Stimulated activated CD8-positive, alpha-beta memory T cell treated with anti-CD3 and anti-CD28 coated beads, Interleukin-2, amount 100 ng/mL, for 48 hours (primary cell): ENCODE data around the gene SP100.
"Not testable (repeated sequence)": the region's sequence is repeated elsewhere in the genome, so short reads cannot be mapped to it uniquely, and the experiment has no call there.

Experiments used
- DNase-seq, 2 donors: peaks; one replicate each; pipeline ENCODE4 v3.0.0-alpha.2; 2020; ENCODE audit warnings: low read depth in 2 of 2

Gene SP100

GRCh38 chr2:230419181-230419580 is 3.2 kb downstream of the SP100 start:
- no peak for DNase-seq

DNA sequence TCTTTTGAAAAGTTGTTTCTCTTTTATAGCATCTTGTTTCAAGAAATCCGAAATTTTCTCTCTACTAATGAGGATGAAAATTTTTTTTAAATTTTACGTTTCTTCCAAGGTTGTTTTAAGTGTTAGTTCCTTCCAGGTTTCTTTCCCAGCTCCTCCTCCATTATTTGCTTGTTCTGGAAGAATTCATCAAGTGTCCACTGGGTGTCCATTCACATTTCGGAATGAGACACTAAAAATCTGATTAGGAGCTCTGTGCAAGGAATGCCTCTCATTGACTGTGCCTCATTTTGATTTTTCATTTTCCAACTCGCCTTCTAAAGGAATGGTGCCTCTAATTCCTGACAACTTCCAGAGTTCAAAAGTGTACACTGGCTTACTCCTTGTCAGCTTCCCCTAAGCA is 6.1 kb downstream of the SP100 start:
- DNase-seq: no peak

DNA sequence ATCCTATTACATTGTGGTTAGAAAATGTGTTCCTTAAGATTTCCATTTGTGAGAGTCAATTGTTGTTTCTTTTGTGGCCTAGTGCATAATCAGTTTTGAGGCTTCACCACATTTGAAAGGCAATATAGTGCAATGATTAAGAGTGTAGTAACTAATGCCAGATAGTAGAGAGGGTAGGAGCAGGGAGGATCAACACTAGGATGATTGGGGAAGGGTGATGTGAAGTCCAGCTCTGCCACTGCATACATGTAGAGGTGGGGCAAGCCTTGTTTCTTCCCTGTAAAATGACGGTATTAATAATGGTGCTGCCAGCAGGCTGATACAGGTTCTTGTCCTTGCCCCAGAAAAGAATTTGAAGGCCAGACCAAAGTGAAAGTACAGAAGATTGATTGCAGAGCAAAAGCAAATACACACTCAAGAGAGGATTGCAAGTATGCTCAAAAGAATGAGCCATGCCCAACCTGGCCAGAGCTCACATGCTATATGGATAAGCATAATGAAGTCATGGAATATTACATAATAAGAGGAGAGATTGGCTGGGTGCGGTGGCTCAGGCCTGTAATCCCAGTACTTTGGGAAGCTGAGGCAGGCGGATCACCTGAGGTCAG is 8.0 kb downstream of the SP100 start:
- no peak for DNase-seq

GRCh38 chr2:230425377-230425776 is 9.4 kb downstream of the SP100 start:
- no peak for DNase-seq

DNA sequence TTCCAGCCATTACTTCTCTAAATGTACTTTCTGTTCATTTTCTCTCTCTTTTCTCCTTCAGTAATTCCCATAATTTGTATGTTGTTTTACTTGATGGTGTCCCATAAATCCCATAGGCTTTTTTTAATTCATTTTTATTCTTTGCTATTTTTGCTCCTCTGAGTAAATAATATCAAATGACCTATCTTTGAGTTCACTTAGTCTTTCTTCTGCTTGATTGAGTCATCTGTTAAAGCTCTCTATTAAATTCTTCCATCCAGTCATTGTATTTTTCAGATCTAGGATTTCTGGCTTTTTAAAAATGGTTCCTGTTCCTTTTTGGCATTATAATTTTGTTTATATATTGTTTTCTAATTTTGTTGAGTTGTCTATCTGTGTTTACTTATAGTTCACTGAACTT is 13.5 kb downstream of the SP100 start:
- DNase-seq: no peak

DNA sequence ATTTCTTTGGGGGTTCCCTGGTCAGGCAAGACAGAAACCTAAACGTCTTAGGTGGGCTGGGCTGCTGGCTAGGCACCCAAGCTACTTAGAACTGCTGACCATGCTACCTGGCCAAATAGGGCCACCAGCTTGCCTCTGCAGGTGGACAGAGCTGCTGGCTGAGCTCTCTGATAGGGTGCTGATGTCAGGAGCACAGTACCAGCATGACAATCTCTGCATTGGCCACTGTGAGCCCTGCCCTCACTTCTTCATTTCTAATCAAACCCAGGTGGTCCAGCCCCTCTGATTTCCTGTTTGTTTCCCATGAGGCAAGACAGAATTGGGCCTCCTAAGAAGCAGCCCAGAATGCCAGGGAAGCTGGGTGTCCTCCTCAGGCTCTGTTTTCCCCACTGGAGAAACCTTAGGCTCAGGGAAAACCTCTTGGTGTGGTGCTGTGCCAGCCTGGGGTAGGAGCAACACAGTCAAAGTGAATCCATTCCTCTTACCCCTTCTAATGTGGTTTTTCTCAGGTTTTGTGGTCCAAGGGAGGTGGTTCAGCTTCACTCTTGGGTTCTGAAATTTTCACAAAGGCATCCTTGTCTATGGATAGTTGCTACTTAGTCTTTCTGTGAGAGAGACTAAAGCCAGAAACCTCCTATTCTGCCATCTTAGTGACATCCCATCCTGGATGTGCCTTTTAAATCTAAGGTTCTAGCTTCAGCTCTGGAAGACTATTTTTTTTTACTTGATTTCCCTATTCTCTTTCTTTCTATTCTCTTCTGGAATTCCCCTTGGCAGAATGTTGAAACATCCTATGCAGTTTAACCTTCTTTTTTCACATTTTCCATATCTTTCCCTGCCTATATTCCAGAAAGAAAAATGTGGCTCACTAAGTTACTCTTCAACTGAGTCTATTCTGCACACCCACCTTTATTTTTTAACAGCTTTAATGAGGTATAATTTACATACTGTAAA is 15.2 kb downstream of the SP100 start:
- DNase-seq: no peak

GRCh38 chr2:230434677-230435324 is 18.8 kb downstream of the SP100 start:
- no peak for DNase-seq

GRCh38 chr2:230435431-230435830 is 19.4 kb downstream of the SP100 start:
- DNase-seq: no peak

GRCh38 chr2:230439121-230439520 is 23.1 kb downstream of the SP100 start:
- DNase-seq: not testable (repeated sequence)

DNA sequence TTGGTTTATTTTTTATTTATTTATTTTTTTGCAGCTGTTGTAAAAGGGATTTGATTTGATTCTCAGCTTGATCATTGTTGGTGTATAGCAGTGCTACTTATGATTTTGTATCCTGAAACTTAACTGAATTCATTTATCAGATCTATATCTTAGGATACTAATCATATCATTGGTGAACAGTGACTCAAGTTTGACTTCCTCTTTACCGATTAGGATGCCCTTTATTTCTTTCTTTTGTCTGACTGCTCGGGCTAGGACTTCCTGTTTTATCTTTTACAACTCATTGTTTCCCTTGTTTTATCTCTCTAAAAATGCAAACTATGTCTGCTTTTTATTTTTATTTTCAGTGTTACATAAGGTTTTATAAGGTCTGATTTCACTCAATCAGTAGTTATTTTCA is 23.6 kb downstream of the SP100 start:
- no peak for DNase-seq

DNA sequence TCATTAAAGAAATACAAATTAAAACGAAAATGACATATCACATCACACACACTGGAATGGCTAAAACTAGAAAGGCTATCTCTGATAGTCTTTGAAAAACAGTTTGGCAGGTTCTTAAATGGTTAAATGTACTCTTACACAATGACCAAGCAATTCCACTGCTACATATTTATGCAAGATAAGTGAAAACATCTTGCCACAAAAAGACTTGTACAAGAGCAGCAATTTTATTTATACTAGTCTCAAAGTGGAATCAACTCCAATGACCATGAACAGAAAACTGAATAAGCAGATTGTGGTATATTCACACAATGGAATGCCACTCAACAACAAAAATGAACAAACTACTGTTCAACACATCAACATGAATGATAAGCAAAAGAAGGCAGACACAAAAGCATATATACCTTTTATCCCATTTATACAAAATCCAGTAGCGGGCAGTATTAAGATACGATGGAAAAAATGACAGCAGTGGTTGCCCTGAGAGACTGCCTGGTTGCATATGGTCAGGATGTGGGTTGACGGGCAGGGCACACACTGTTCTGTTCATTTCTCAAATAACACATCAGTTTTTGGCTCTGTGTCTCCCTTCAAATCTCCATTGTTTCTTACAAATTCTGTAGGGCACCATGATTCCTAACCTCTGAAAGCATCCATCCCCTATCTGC is 25.4 kb downstream of the SP100 start:
- no peak for DNase-seq

GRCh38 chr2:230443541-230443940 is 27.5 kb downstream of the SP100 start:
- no peak for DNase-seq

GRCh38 chr2:230444832-230445231 is 28.8 kb downstream of the SP100 start:
- no peak for DNase-seq

DNA sequence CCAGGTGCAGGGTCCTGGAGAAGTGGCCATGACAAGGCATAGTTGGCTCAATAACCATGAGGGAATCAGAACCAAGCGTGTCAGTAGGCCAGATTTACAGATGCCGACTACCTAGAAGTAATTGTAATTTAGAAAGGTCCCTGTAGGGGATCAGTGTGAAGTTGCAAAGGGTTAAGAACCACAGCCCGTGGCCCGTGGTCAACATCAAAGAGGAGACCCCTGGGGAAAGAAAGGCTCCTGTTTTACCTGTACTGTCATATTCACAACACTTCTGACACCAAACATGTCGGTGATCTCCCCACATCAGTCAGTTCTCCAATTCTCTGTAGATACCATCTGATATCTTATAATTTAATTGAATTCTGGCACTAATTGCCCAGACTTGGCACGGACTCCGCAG is 31.0 kb downstream of the SP100 start:
- no peak for DNase-seq

- no peak for DNase-seq
Measured at GRCh38 chr2:230447455-230448451, 31.8 kb downstream of the SP100 start.

- DNase-seq: no peak
Measured at GRCh38 chr2:230449901-230450467, 34.0 kb downstream of the SP100 start.

DNA sequence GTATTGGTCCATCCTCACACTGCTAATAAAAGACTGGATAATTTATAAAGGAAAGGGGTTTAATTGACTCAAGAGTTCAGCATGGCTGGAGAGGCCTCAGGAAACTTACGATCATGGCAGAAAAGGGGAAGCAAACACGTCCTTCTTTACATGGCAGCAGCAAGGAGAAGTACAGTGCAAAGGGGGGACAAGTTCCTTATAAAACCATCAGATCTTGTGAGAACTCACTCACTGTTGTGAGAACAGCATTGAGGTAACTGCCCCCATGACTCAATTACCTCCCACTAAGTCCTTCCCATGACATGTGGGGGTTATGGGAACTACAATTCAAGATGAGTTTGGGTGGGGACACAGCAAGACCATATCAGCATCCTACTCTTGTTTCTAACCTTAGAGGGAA is 37.0 kb downstream of the SP100 start:
- no peak for DNase-seq

GRCh38 chr2:230455005-230455684 is 39.1 kb downstream of the SP100 start:
- no peak for DNase-seq

DNA sequence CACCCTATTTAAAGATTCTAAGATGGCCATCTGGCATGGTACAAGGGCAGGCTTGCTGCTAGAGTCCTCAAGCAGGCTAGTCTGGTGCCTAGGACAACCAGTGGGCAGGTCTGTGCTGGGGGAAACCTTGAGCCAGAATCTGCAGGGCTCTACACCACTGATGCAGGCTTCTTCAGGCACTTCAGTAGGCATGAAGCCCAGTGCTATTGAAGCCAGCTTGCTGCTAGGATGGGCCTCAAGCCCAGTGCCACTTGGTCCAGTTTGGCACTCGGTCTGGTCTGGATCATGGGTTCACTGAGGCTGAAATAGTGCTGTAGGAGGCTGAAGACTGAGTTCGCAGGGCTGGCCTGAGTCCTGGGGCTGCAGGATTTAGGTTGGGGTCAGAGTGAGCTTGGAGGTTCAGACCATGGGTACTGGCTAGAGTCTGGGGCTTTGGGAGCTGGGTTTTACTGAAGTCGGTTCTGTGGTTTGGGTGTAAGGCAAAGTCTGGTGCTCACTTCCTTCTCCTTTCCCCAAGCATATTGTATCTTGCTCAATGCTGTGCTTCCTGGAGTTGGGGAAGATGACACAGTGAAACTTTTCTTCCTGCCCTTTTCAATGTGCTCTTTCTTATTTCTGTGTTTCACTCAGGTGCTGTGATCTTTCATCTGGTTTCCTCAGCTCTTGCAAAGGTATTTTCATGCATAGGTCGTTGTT is 41.2 kb downstream of the SP100 start:
- no peak for DNase-seq
